GM23338 (cell line): ENCODE measurements around the gene GOLGA2. TPM values are rescaled to one million over a fixed set of nuclear protein-coding genes. Genes with fewer than 3 reads are reported as not detected.
A peak's percentile ranks its signal among the peaks of the same experiment; 100 is the strongest.

Source experiments
- ATAC-seq: fragments of 200-7000 bp; cut with Tn5 transposase; 3 replicates; pipeline ENCODE4 v1.9.1; 2020
- DNase-seq: peaks from one replicate; pipeline ENCODE4 v3.0.0-alpha.2; 2015; ENCODE audit warnings: low spot score
- H2AFZ ChIP-seq: fragments of 200-600 bp; sonication (generic); 2 replicates; pipeline ENCODE4 v1.8.0; 2016; ENCODE audit warnings: antibody characterized with exemption, mild to moderate bottlenecking, moderate library complexity
- H3F3A ChIP-seq: fragments of 200-600 bp; sonication (generic); replicated peaks from 2 replicates; pipeline ENCODE4 v1.8.0; 2017; ENCODE audit warnings: antibody characterized with exemption, mixed run types, low read depth
- H3K27ac ChIP-seq: fragments of 200-600 bp; sonication (generic); 2 replicates; pipeline ENCODE4 v1.6.1; 2016; ENCODE audit warnings: low read depth
- H3K27me3 ChIP-seq: fragments of 200-600 bp; sonication (generic); 2 replicates; pipeline ENCODE4 v1.8.0; 2016; ENCODE audit warnings: mild to moderate bottlenecking, mixed run types, moderate library complexity; ENCODE audit not compliant: insufficient read depth
- H3K36me3 ChIP-seq: fragments of 200-600 bp; sonication (generic); 2 replicates; pipeline ENCODE4 v1.8.0; 2016; ENCODE audit warnings: mild to moderate bottlenecking; ENCODE audit not compliant: insufficient read depth
- H3K4me1 ChIP-seq: fragments of 200-600 bp; sonication (generic); 2 replicates; pipeline ENCODE4 v1.8.0; 2016; ENCODE audit warnings: mild to moderate bottlenecking, moderate library complexity; ENCODE audit not compliant: insufficient read depth
- H3K4me2 ChIP-seq: fragments of 200-600 bp; sonication (generic); 2 replicates; pipeline ENCODE4 v1.7.1; 2017; ENCODE audit warnings: mixed run types
- H3K4me3 ChIP-seq: fragments of 200-600 bp; sonication (generic); 2 replicates; pipeline ENCODE4 v1.6.1; 2016; ENCODE audit warnings: mixed run types
- H3K79me2 ChIP-seq: fragments of 200-600 bp; sonication (generic); replicated peaks from 2 replicates; pipeline ENCODE4 v1.8.0; 2017; ENCODE audit warnings: mild to moderate bottlenecking; ENCODE audit not compliant: insufficient read depth
- H3K9me2 ChIP-seq: fragments of 200-600 bp; sonication (generic); 2 replicates; pipeline ENCODE4 v1.8.0; 2017; ENCODE audit not compliant: insufficient read depth
- H4K20me1 ChIP-seq: fragments of 200-600 bp; sonication (generic); replicated peaks from 2 replicates; pipeline ENCODE4 v1.8.0; 2017; ENCODE audit warnings: mild to moderate bottlenecking; ENCODE audit not compliant: insufficient read depth
- H3K27ac Mint-ChIP-seq: 2 replicates; pipeline ENCODE4 v1.8.0; 2020; ENCODE audit warnings: inconsistent platforms, mild to moderate bottlenecking, moderate library complexity, mixed read lengths
- H3K27me3 Mint-ChIP-seq: 3 replicates; pipeline ENCODE4 v1.8.0; 2022; ENCODE audit warnings: low read depth, mild to moderate bottlenecking, moderate library complexity, mixed read lengths, inconsistent platforms; ENCODE audit not compliant: insufficient read depth, poor library complexity
- H3K36me3 Mint-ChIP-seq: 3 replicates; pipeline ENCODE4 v1.8.0; 2021; ENCODE audit warnings: low read depth, mild to moderate bottlenecking, inconsistent platforms, moderate library complexity, mixed read lengths
- H3K4me1 Mint-ChIP-seq: 3 replicates; pipeline ENCODE4 v1.8.0; 2020; ENCODE audit warnings: mild to moderate bottlenecking, inconsistent platforms, mixed read lengths
- H3K4me3 Mint-ChIP-seq: 3 replicates; pipeline ENCODE4 v1.8.0; 2021; ENCODE audit warnings: moderate library complexity, mild to moderate bottlenecking, inconsistent platforms, mixed read lengths
- H3K9me3 Mint-ChIP-seq: 3 replicates; pipeline ENCODE4 v1.8.0; 2020; ENCODE audit warnings: moderate library complexity, mild to moderate bottlenecking, inconsistent platforms, mixed read lengths
- CREB1 ChIP-seq: fragments of 250-450 bp; sonication (Bioruptor Pico); IDR thresholded peaks from 2 replicates; pipeline ENCODE4 v1.5.0; 2020; ENCODE audit warnings: low read depth, mild to moderate bottlenecking, moderate library complexity
- CTCF ChIP-seq, 2 experiments: fragments of 200-600 bp in 1 of 2; sonication (generic) in 1 of 2; conservative IDR thresholded peaks; 2 replicates each; pipeline versions ENCODE4 v1.5.1 to v1.6.1; 2016 to 2017; ENCODE audit warnings: antibody characterized with exemption in 2 of 2, low read depth in 2 of 2, mild to moderate bottlenecking in 2 of 2, moderate library complexity in 1 of 2
- ETS1 ChIP-seq: IDR thresholded peaks from 2 replicates; pipeline ENCODE4 v1.6.1; 2016; ENCODE audit warnings: antibody characterized with exemption
- EZH2 ChIP-seq: fragments of 200-600 bp; sonication (generic); IDR thresholded peaks from one replicate; pipeline ENCODE4 v1.8.0; 2017; ENCODE audit warnings: antibody characterized with exemption, mild to moderate bottlenecking, low read depth; ENCODE audit not compliant: unreplicated experiment
- EZH2phosphoT487 ChIP-seq: fragments of 200-600 bp; sonication (generic); IDR thresholded peaks from one replicate; pipeline ENCODE4 v1.8.1; 2018; ENCODE audit warnings: antibody characterized with exemption; ENCODE audit not compliant: unreplicated experiment
- JUNB ChIP-seq: IDR thresholded peaks from one replicate; pipeline ENCODE4 v1.6.1; 2016; ENCODE audit warnings: antibody characterized with exemption; ENCODE audit not compliant: unreplicated experiment
- NANOG ChIP-seq: IDR thresholded peaks from 2 replicates; pipeline ENCODE4 v1.6.1; 2016; ENCODE audit warnings: antibody characterized with exemption, borderline replicate concordance
- POLR2AphosphoS5 ChIP-seq: IDR thresholded peaks from 2 replicates; pipeline ENCODE4 v1.6.1; 2016; ENCODE audit warnings: antibody characterized with exemption, low read depth
- REST ChIP-seq: IDR thresholded peaks from one replicate; pipeline ENCODE4 v1.6.1; 2018; ENCODE audit warnings: antibody characterized with exemption; ENCODE audit not compliant: unreplicated experiment
- STAT1 ChIP-seq: IDR thresholded peaks from one replicate; pipeline ENCODE4 v1.6.1; 2016; ENCODE audit warnings: antibody characterized with exemption; ENCODE audit not compliant: unreplicated experiment
- ZNF114 ChIP-seq: fragments of 250-450 bp; sonication (Bioruptor Pico); IDR thresholded peaks from 2 replicates; pipeline ENCODE4 v1.5.0; 2020; ENCODE audit warnings: mild to moderate bottlenecking, moderate library complexity
- ZNF331 ChIP-seq: fragments of 250-450 bp; sonication (Bioruptor Pico); IDR thresholded peaks from 2 replicates; pipeline ENCODE4 v1.5.0; 2020; ENCODE audit warnings: low read depth, mild to moderate bottlenecking, moderate library complexity
- ZNF462 ChIP-seq: fragments of 250-450 bp; sonication (Bioruptor Pico); IDR thresholded peaks from 2 replicates; pipeline ENCODE4 v1.5.0; 2020; ENCODE audit warnings: mild to moderate bottlenecking, moderate library complexity
- polyA plus RNA-seq: library from polyadenylated mRNA; unstranded; fragments of >200 nt; fragmentation: Nextera tagmentation; extraction: Ambion mirVana; gene quantifications from 2 replicates; pipeline ENCODE4 v1.2.1, GENCODE V29; 2016
- total RNA-seq: library from RNA; depleted of rRNA; stranded (reverse); fragments of >200 nt; shearing (Covaris generic); gene quantifications from 2 replicates; pipeline ENCODE4 v1.2.3, GENCODE V29; 2014

GOLGA2 gene
- total and polyA plus RNA-seq, 2 experiments from 2014 or later = 32.6 to 48.4 TPM

- no peaks in the 10 kb centered on the region; the same call in 2 of the 3 replicates for H3K9me3 Mint-ChIP-seq
- H2AFZ ChIP-seq = no peak overlapping the region
- peaks cover 6% of the 10 kb centered on the region for H4K20me1 ChIP-seq
- H3F3A ChIP-seq = peaks cover 15% of the 10 kb centered on the region; the same call in 1 of the 2 replicates
- ATAC-seq (no peak), DNase-seq (peak; percentile 32)
- H3K27me3 Mint-ChIP-seq = peaks cover 19% of the 10 kb centered on the region
- H3K36me3 Mint-ChIP-seq = peaks cover 15% of the 10 kb centered on the region
- no peaks in the 10 kb centered on the region for H3K27me3 ChIP-seq
- H3K27ac ChIP-seq = no peak overlapping the region
- H3K4me1 Mint-ChIP-seq = peaks cover 35% of the 10 kb centered on the region
- H3K27ac Mint-ChIP-seq = peak overlapping the region; percentile 48
- H3K4me3 ChIP-seq = no peak overlapping the region
- H3K4me2 ChIP-seq = no peak overlapping the region
- TF ChIP-seq ZNF331 (CRISPR knock-in tag) (no peak), ETS1 (no peak), POLR2AphosphoS5 (no peak), NANOG (no peak), JUNB (no peak), CREB1 (CRISPR knock-in tag) (no peak), REST (no peak), EZH2 (no peak), CTCF (conservative IDR thresholded peaks at IDR 0.05; ENCODE audit: low read depth in 2 of 2) (no peak), ZNF114 (CRISPR knock-in tag) (no peak), EZH2phosphoT487 (no peak), STAT1 (no peak), ZNF462 (CRISPR knock-in tag) (no peak)
- peaks cover 14% of the 10 kb centered on the region for H3K4me1 ChIP-seq
- H3K36me3 ChIP-seq = peaks cover 4% of the 10 kb centered on the region; the same call in 1 of the 2 replicates
- no peak overlapping the region; the same call in 2 of the 3 replicates for H3K4me3 Mint-ChIP-seq
- no peaks in the 10 kb centered on the region for H3K9me2 ChIP-seq
- H3K79me2 ChIP-seq = 0 out of 2 replicates have a peak, but pooled peaks cover 6% of the 10 kb centered on the region
Observed at GRCh38 chr9:128253140-128253990, 22.4 kb downstream of the GOLGA2 start.
